Measurements from ENCODE around the gene SH3BGRL.

DNA sequence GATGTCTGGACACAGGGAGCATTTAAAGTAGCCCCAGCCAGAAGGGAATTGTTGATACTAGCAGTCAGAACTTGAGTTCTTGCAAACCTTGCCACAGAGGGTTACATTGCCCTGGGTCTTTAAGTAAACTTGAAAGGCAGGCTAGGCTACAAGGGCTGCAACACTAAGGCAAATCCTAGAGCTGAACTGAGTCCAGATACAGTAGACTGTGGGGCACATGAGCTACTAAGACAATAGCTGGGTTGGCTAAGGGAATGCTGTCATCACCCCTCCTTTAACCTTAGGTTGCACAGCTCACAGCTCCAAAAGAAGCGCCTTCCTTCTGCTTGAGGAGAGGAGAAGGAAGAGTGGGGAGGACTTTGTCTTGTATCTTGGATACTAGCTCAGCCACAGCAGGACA lies 35.6 kb downstream of the SH3BGRL start:
- no peak for TF ChIP-seq POLR2A (IDR thresholded peaks at IDR 0.05)
- TF ChIP-seq, protein P1, sequence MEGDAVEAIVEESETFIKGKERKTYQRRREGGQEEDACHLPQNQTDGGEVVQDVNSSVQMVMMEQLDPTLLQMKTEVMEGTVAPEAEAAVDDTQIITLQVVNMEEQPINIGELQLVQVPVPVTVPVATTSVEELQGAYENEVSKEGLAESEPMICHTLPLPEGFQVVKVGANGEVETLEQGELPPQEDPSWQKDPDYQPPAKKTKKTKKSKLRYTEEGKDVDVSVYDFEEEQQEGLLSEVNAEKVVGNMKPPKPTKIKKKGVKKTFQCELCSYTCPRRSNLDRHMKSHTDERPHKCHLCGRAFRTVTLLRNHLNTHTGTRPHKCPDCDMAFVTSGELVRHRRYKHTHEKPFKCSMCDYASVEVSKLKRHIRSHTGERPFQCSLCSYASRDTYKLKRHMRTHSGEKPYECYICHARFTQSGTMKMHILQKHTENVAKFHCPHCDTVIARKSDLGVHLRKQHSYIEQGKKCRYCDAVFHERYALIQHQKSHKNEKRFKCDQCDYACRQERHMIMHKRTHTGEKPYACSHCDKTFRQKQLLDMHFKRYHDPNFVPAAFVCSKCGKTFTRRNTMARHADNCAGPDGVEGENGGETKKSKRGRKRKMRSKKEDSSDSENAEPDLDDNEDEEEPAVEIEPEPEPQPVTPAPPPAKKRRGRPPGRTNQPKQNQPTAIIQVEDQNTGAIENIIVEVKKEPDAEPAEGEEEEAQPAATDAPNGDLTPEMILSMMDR (IDR thresholded peaks at IDR 0.05), result no peak

Measured in right lobe of liver (tissue), 4 donors.